Measurements from ENCODE around the gene RBBP7.

GRCh38 chrX:16918979-16919378, 48.8 kb upstream of the RBBP7 start:
- no peak for TF ChIP-seq CTCF (conservative IDR thresholded peaks at IDR 0.05; ENCODE audit: low read length)
- no peak for TF ChIP-seq EZH2phosphoT487 (IDR thresholded peaks at IDR 0.05; ENCODE audit: borderline replicate concordance)

All from Loucy (cell line).